NCI-H774 (cell line): Measurements from ENCODE around the gene OR2T34.
A peak's percentile ranks its signal among the peaks of the same experiment; 100 is the strongest.
"Not testable (repeated sequence)": the region's sequence is repeated elsewhere in the genome, so short reads cannot be mapped to it uniquely, and the experiment has no call there.

Experiments used
- DNase-seq: peaks from one replicate; lab custom pipeline; 2025; lab: John Stamatoyannopoulos, UW

The OR2T34 gene, protein sequence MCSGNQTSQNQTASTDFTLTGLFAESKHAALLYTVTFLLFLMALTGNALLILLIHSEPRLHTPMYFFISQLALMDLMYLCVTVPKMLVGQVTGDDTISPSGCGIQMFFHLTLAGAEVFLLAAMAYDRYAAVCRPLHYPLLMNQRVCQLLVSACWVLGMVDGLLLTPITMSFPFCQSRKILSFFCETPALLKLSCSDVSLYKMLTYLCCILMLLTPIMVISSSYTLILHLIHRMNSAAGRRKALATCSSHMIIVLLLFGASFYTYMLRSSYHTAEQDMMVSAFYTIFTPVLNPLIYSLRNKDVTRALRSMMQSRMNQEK

DNA sequence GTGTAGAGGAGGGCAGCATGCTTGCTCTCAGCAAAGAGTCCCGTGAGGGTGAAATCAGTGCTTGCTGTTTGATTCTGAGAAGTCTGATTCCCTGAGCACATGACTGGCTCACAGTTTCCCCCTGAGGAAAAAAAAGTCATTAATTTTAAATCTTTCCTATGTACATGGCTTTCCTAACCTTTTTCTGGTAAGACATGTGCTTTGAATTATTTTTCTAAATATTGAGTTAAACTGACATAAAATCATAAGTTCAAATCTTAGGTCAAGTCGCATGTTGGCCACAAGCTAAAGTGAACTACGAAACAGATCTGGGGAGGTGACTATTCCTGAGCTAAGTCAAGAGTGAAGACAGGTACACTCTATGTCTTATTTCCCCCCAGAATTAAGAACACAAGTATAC is at the start of gene OR2T34:
OR2T34 (minus strand) TSS at position 101 of the 400 bp plus-strand sequence; CDS start at position 101, 0 bp downstream.
- not testable (repeated sequence) for DNase-seq

- peak; percentile 42 for DNase-seq
Observed at GRCh38 chr1:248622570-248623001, 48.0 kb upstream of the OR2T34 start.

DNA sequence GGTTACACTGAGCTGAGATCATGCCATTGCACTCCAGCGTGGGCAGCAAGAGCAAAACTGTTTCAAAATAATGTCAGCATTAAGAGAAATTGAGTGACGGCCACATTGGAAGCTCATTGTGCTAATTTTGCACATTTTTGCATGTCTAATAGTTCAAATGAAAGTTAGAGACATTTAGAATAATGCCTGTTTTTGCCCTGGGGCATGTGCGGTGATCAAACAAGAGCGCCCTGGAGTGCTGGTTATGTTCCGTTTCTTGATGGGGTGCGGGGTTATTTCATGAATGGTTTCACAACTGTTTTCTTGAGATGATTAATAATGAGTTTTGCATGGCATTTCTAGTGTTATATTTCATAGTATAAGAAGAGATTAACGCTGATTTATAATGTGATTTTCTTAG is 47.2 kb upstream of the OR2T34 start:
- no peak for DNase-seq

DNA sequence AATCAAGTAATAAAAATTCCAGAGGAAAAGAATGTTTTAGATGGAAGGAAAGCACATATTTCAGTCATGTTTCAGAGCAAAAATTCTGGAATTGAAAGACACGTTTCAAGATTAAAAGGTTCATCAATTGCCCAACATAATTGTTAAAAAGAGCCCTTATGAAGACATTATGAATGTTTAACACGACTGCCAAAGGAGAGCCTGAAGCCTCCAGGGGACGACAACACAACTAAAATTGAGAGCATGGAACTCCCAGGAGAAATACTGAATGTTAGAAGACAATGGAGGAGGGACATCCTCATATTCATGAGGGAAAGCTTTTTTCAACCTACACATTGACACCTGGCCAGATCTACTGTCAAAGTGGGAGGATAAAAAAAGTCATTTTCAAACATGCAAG is 44.3 kb upstream of the OR2T34 start:
- peak; percentile 12 for DNase-seq

DNA sequence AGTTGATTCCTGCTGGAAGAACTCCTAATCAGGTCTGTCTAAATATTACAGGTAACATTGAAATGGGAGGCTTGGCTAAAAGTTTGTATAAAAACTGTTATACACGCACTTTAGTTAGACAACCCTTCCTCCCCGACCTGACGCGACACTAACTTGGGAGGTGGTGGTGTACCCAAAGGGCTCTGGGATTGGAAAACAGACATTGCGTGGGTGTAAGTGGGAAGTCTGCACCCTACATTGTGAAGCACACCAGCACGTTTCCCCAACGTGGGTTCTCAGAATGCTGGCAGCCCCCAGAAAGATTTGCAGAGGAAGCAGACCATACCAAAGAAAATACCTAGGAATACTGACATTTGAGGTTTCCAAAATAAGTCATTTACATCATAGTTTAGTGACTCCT is 43.6 kb upstream of the OR2T34 start:
- no peak for DNase-seq

DNA sequence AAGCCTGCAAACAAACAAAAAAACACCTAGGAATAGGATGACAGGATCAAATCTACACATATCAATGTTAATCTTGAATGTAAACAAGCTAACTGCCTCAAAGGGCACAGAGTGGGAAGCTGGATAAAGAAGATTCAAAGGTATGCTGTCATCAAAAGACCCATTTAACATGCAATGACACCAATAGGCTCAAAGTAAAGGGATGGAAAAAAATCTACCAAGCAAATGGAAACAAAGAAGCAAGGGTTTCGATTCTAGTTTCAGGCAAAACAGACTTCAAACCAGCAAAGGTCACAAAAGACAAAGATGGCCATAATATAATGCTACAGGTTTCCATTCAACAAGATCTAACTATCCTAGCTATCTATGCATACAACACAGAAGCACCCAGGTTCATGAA is 39.2 kb upstream of the OR2T34 start:
- DNase-seq = no peak

DNA sequence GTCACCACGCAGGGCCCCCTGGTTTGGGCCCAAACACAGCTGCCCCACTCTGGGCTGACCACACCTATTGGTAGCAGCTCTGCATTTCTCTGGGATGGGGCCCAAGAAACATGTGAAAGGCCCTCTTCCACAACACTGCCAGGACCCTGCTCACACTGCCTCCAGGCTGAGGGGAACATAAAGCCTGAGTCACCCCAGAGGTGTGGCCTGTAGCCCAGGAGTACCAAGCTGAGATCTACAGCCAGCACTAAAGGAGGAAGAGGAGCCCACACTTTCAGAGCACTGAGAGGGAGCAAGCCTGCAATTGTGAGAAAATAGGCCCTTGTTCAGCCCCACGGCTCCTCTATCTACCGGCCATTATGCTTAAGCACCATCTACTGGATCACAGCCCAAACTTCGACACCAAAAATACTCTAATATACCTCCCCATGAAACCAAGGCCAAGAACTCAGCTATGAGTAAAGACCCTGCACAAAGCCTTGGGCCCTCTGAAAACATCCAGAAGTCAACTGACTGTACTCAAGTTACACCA is 37.4 kb upstream of the OR2T34 start:
- no peak for DNase-seq

DNA sequence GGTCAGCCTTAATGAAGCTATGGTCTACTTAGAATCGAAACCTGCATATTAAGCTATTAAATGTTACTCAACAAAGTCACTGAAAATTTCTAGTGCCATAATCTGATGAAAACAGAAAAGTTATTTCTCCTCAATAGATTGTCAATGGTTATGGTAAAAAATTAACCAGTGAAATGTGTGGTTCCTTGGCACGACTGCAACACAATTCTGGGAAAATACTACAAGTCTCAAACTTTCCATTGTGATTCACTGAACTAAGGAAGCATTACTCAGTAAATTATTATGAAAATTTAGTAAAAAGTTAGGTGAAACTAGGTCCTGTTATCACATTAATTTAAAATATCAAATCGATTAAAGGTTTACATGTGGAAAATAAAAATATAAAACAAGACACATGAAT is 35.7 kb upstream of the OR2T34 start:
- no peak for DNase-seq

GRCh38 chr1:248599396-248599795 is 24.8 kb upstream of the OR2T34 start:
- no peak for DNase-seq

DNA sequence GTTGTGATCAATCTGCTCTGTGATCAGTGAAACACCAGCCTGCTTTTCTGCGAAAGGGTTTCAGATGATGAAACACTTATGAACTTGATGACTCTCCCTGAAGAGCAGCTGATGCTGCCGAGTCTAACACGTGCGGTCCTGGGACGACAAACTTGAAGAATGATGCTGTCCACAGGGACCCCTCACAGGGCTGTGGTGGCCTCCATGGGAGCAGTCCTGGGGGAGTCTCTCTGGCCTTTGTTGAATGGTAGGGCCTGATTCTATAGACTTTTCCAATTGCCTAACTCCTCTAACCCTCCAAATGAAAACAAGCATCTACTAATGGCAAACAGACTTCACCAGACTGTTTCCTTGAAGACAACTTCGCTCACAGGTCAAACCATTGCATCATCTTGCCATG is 23.0 kb upstream of the OR2T34 start, which contains the start of gene OR2T10:
OR2T10 (minus strand) TSS at position 112 of the 400 bp plus-strand sequence. CDS start 3,932 bp downstream, outside the sequence.
- no peak for DNase-seq

GRCh38 chr1:248596615-248597014 is 22.1 kb upstream of the OR2T34 start:
- DNase-seq = no peak

- DNase-seq = no peak
Observed at GRCh38 chr1:248593226-248593625, 18.7 kb upstream of the OR2T34 start.

DNA sequence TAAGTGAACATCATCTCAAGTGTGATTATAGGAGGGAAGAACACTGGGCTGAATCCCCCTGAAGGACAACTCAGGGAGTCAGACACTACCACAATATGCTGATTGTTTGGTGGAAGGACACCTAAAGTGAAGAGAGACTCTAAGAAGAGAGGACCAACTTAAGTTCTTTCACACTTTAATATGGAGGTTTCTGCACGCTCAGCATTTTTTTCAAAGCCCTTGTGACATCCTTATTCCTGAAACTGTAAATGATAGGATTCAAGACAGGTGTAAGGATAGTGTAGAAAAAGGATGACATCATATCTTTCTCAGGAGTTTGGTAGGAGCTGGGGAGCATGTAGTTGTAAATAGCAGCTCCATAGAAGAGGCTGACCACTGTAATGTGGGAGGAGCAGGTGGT is 18.1 kb upstream of the OR2T34 start:
- DNase-seq = no peak

DNA sequence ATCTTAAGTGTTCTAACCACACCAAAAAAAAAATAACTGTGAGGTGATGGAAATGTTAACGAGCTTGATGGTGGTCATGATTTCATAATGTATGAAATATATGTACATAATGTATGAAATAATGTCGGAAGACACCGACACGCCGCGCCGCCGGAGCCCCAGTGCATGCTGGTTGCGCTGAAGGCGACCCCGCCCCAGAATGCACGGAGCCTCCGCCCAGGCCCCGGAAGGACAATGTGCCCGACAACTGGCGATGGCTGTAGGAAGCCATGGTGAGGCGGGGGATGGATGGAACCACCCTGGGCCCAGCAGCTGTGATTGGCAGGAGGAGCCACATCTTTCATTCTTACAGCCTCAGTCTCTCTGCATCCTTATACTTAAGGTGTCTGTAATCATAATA is 15.5 kb upstream of the OR2T34 start:
- no peak for DNase-seq

GRCh38 chr1:248589334-248589733 is 14.8 kb upstream of the OR2T34 start:
- DNase-seq = no peak

GRCh38 chr1:248585266-248585665 is 10.7 kb upstream of the OR2T34 start:
- no peak for DNase-seq

DNA sequence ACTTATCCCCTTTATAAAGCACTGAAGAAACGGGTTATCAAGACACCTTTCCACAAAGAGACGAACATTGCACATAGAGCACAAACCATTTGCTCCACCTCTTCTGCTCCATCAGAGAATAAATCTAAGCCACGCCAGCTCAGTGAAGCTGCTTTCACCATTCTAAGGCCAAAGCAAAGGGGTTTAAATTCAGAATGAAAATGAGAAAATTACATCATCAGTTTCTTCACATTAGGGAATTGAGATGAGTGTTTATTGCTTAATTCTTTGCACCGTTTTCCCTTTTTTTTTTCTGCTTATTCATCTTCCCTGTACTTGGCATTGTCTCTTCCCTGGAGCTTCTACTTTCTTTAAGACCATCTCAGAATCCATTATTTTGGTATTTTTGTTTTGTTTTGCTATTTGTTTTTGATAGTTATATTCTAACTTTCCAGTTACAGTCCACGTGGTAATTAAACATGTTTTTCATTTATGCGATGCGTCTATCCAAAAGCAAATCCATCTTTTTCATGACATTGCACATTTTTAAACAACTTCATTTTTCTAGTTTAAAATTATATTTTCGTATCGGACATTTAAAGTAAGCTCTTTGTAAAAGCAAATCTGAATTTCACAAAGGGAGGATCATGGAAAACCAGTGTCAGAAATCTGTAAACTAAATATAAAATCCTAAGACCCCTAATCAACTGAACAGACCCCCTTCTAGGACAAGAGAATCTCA is 1.9 kb upstream of the OR2T34 start:
- no peak for DNase-seq

GRCh38 chr1:248573856-248574255 is 701 bp downstream of the OR2T34 start:
- not testable (repeated sequence) for DNase-seq

GRCh38 chr1:248572049-248572448 is 2.5 kb downstream of the OR2T34 start:
- not testable (repeated sequence) for DNase-seq

- peak; percentile 6 for DNase-seq
Observed at GRCh38 chr1:248570811-248571210, 3.7 kb downstream of the OR2T34 start.

DNA sequence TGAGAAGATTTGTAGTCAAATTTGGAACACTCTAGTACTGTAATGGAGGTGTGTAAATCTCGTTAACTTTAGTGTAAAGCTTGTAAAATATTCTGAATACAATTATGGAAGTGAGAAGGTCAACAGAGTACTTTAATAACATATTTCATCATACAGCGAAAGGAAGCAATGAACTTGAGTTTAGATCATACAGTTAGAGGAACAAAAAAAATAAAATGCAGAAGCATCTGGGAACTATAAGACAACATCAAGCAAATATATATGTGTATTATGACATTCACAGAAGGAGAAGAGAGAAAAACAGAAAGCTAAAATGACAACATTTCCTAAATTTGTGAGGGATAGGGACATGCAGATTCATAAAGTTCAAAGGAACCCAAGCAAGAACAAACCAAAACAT is 5.5 kb downstream of the OR2T34 start:
- DNase-seq = not testable (repeated sequence)

DNA sequence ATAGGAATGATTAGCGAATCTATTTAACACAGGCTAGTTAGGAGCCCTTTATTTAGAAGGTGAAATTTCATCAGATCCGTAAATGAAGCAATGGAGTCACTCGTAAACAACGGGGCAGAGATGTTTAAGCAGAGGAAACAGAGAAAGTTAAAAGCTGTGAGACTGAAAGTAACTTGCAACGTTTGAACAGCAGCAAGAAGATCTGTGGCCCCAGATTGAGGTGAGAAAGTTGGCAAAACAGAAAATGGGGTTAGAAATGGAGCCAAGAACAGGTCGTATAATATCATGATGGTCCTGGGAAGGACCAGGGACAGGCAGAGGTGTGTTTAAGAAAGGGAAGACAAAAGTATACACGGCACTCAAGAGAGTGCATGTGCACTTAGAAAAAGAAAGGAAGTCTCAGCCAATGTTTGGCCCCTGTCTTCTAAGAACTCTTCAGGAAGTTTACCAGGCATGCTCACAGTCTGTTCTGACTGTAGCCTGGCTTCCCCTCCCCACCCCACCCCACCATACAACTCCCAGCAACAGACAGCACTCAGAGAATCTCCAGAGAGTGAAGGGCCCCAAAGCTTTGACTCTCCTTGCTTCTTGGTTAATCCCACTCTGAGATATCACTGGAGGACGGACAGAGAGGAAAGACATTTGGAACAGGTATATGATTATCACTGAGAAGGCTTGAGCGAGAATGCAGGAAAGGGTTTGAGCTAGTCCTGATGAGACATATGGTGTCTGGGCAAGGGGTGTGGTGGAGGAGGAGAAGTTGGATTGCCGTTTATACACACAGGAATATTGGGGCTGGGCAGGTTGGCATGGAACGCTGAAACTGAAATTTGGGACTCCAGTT is 8.8 kb downstream of the OR2T34 start:
- DNase-seq = not testable (repeated sequence)
